Panc1 (cell line): Measurements from ENCODE around the gene FANCC. TPM values are rescaled to one million over a fixed set of nuclear protein-coding genes. Genes with fewer than 3 reads are reported as not detected.

ENCODE experiments used
- ATAC-seq: fragments of 200-7000 bp; cut with Tn5 transposase; 2 replicates; pipeline ENCODE4 v1.9.1; 2020; ENCODE audit warnings: mild to moderate bottlenecking, moderate library complexity
- BruUV-seq: library from RNA; stranded (reverse); fragments of 400-500 nt; replicated peaks from 2 replicates; lab custom pipeline; 2021; lab: Mats Ljungman, UMichigan
- CTCF ChIA-PET: fragments of 300-600 bp; sonication (Branson Sonifier 250); formaldehyde crosslinking; loops from one replicate; lab custom pipeline; 2022; ENCODE audit warnings: antibody characterized with exemption; lab: Charles Lee
- POLR2A ChIA-PET: fragments of 300-600 bp; sonication (Branson Sonifier 250); formaldehyde crosslinking; loops from one replicate; lab custom pipeline; 2022; ENCODE audit warnings: antibody characterized with exemption; lab: Charles Lee
- DNase-seq: peaks from one replicate; pipeline ENCODE4 v3.0.0-alpha.2; 2010; ENCODE audit warnings: low read depth, low spot score
- H3K27ac ChIP-seq: 2 replicates; pipeline ENCODE4 v1.5.1; 2011; ENCODE audit warnings: mild to moderate bottlenecking, low read length, inconsistent platforms
- H3K27me3 ChIP-seq: fragments of 200-500 bp; sonication (Bioruptor generic); 2 replicates; pipeline ENCODE4 v1.6.0; 2014; ENCODE audit warnings: low read length, inconsistent platforms; ENCODE audit not compliant: control insufficient read depth, insufficient read depth
- H3K36me3 ChIP-seq: fragments of 200-500 bp; sonication (Bioruptor generic); 2 replicates; pipeline ENCODE4 v1.5.1; 2014; ENCODE audit warnings: inconsistent platforms, mild to moderate bottlenecking, low read length, moderate library complexity; ENCODE audit not compliant: control insufficient read depth, insufficient read depth
- H3K4me1 ChIP-seq: 2 replicates; pipeline ENCODE4 v1.5.1; 2011; ENCODE audit warnings: inconsistent platforms, mild to moderate bottlenecking, low read length, moderate library complexity; ENCODE audit not compliant: control insufficient read depth, insufficient read depth
- H3K4me3 ChIP-seq, 2 experiments: 2 replicates each; pipeline ENCODE4 v1.5.1; 2011 to 2012; ENCODE audit warnings: low read depth in 2 of 2, low read length in 2 of 2, mild to moderate bottlenecking in 2 of 2, inconsistent platforms in 1 of 2, moderate library complexity in 1 of 2
- H3K9me3 ChIP-seq: fragments of 200-500 bp; sonication (Bioruptor generic); 2 replicates; pipeline ENCODE4 v1.5.1; 2014; ENCODE audit warnings: low read depth, mild to moderate bottlenecking, inconsistent platforms, low read length, moderate library complexity; ENCODE audit not compliant: control insufficient read depth, insufficient read depth
- CTCF ChIP-seq: fragments of 450-650 bp; IDR thresholded peaks from 2 replicates; pipeline ENCODE4 v1.5.1; 2017; ENCODE audit warnings: mild to moderate bottlenecking
- POLR2AphosphoS5 ChIP-seq: IDR thresholded peaks from 2 replicates; pipeline ENCODE4 v1.6.1; 2012; ENCODE audit warnings: mild to moderate bottlenecking, low read depth, low read length, moderate library complexity
- REST ChIP-seq, 2 experiments: IDR thresholded peaks; 2 replicates each; pipeline ENCODE4 v1.6.1; 2011 to 2012; ENCODE audit warnings: low read depth in 2 of 2, control low read depth in 1 of 2, low read length in 1 of 2, mild to moderate bottlenecking in 1 of 2, moderate library complexity in 1 of 2; ENCODE audit not compliant: insufficient read depth in 1 of 2
- SIN3A ChIP-seq: IDR thresholded peaks from 2 replicates; pipeline ENCODE4 v1.6.1; 2012; ENCODE audit warnings: low read depth, mild to moderate bottlenecking, low read length, moderate library complexity, borderline replicate concordance; ENCODE audit not compliant: insufficient read depth
- TCF7L2 ChIP-seq: IDR thresholded peaks from 2 replicates; pipeline ENCODE4 v1.6.1; 2011; ENCODE audit warnings: mild to moderate bottlenecking, low read depth, low read length, inconsistent platforms
- in situ Hi-C: cut with HindIII; loops from 2 replicates; pipeline ENCODE4 v1.10.0; 2016; ENCODE audit warnings: low sequenced_read_pairs, low pct_unique_long_range_greater_than_20kb
- intact Hi-C: fragments of 100-400 bp; cut with micrococcal nuclease; formaldehyde crosslinking; loops from one replicate; pipeline ENCODE4 v1.10.0; 2022; ENCODE audit not compliant: unreplicated experiment
- total RNA-seq: library from RNA; stranded (reverse); gene quantifications from one replicate; pipeline ENCODE4 v1.2.1, GENCODE V29; 2021; ENCODE audit not compliant: unreplicated experiment

The FANCC gene
- total RNA-seq, 1 experiment from 2014 or later = 17.8 TPM

- no peaks in the 10 kb centered on the region for H3K36me3 ChIP-seq
- ATAC-seq (no peak), DNase-seq (no peak)
- no peak overlapping the region for H3K27ac ChIP-seq
- TF ChIP-seq CTCF (no peak), POLR2AphosphoS5 (no peak), SIN3A (no peak), REST (IDR thresholded peaks at IDR 0.05; ENCODE audit: insufficient read depth in 1 of 2, low read depth in 2 of 2, low read length in 1 of 2) (no peak), TCF7L2 (no peak)
- H3K4me3 ChIP-seq = no peak overlapping the region
- no peaks in the 10 kb centered on the region for H3K4me1 ChIP-seq
- intact Hi-C loops (no loop called here), in situ Hi-C loops (no loop called here)
- no peaks in the 10 kb centered on the region for H3K27me3 ChIP-seq
- ChIA-PET CTCF (no interaction called here), POLR2A (no interaction called here)
- BruUV-seq = no TSS peak
- H3K9me3 ChIP-seq = no peaks in the 10 kb centered on the region
These were observed 55.6 kb downstream of the FANCC start for GRCh38 chr9:95261890-95262289.

GRCh38 chr9:95250462-95251221 is 66.9 kb downstream of the FANCC start:
- no peak for ATAC-seq
- H3K27ac ChIP-seq = no peak overlapping the region
- TF ChIP-seq REST (IDR thresholded peaks at IDR 0.05; ENCODE audit: insufficient read depth in 1 of 2, low read depth in 2 of 2, low read length in 1 of 2) (no peak), TCF7L2 (no peak), CTCF (no peak), POLR2AphosphoS5 (no peak), SIN3A (no peak)
- no peaks in the 10 kb centered on the region for H3K27me3 ChIP-seq
- H3K4me3 ChIP-seq = no peak overlapping the region
- no peak for DNase-seq
- BruUV-seq = no TSS peak
- in situ Hi-C loops (no loop called here), intact Hi-C loops (no loop called here)
- ChIA-PET POLR2A (no interaction called here), CTCF (no interaction called here)
- H3K4me1 ChIP-seq = no peaks in the 10 kb centered on the region; the same call in 1 of the 2 replicates
- no peaks in the 10 kb centered on the region; the same call in 1 of the 2 replicates for H3K36me3 ChIP-seq
- no peaks in the 10 kb centered on the region for H3K9me3 ChIP-seq
